ENCODE results near the gene CD164. TPM values are rescaled to one million over a fixed set of nuclear protein-coding genes. Genes with fewer than 3 reads are reported as not detected.

Gene CD164
- total and polyA plus RNA-seq, 4 donors: 131 to 300 (median 206) TPM

DNA sequence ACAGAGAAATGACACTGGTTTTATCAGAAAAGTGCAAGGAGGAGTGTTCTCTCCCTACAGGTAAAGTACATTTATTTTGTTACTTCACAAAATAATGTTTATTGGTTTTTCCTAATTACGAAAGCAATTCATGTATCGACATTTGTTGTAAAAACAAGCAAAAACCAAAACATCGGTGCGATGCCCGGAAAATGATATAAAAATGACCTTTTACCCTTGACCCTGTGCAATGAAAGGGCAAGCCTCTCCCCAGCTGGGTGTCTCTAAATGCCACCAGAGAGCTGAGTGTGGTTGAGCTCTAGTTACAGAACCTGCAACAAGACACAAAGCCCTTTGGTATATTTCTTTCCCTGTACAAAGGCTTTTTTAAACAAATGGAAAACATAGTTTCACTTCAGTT, 65.4 kb downstream of the CD164 start:
- Histone ChIP-seq H3K9ac (ENCODE audit: insufficient read depth in 1 of 2, low read length in 2 of 2) (no peak overlapping the region), H3K4me1 (ENCODE audit: control insufficient read depth in 5 of 5, insufficient read depth in 5 of 5, low read length in 5 of 5) (no peaks in the 10 kb centered on the region), H3K4me3 (no peak overlapping the region), H3K9me3 (ENCODE audit: control insufficient read depth in 4 of 4, insufficient read depth in 3 of 4, low read length in 3 of 4) (no peaks in the 10 kb centered on the region), H3K36me3 (ENCODE audit: control insufficient read depth in 4 of 4, insufficient read depth in 4 of 4, low read length in 4 of 4) (no peaks in the 10 kb centered on the region), H3K27me3 (ENCODE audit: control insufficient read depth in 3 of 3, insufficient read depth in 3 of 3, low read length in 2 of 3) (no peaks in the 10 kb centered on the region), H3K27ac (ENCODE audit: low read depth in 1 of 2, low read length in 1 of 2) (no peak overlapping the region)
- TF ChIP-seq, protein P1, sequence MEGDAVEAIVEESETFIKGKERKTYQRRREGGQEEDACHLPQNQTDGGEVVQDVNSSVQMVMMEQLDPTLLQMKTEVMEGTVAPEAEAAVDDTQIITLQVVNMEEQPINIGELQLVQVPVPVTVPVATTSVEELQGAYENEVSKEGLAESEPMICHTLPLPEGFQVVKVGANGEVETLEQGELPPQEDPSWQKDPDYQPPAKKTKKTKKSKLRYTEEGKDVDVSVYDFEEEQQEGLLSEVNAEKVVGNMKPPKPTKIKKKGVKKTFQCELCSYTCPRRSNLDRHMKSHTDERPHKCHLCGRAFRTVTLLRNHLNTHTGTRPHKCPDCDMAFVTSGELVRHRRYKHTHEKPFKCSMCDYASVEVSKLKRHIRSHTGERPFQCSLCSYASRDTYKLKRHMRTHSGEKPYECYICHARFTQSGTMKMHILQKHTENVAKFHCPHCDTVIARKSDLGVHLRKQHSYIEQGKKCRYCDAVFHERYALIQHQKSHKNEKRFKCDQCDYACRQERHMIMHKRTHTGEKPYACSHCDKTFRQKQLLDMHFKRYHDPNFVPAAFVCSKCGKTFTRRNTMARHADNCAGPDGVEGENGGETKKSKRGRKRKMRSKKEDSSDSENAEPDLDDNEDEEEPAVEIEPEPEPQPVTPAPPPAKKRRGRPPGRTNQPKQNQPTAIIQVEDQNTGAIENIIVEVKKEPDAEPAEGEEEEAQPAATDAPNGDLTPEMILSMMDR (IDR thresholded peaks at IDR 0.05; ENCODE audit: control extremely low read depth, extremely low read depth): no peak
- WGBS, 2 donors: 96 to 97% methylated on average over 5 of the region's 5 CpGs
- no peak for ATAC-seq (ENCODE audit: insufficient read depth, low FRiP score)
- DNase-seq: no peak

Other genes with a start within 250 kb of the CD164 start
- 10 to 100 TPM; 18.0 to 18.1 TPM for gene PPIL6, start 58.2 kb upstream of the CD164 start, total RNA-seq
- 1 to 10 TPM; 6.3 to 8.5 TPM for gene PPIL6, start 58.2 kb upstream of the CD164 start, polyA plus RNA-seq
- gene SMPD2, start 58.3 kb upstream of the CD164 start, total RNA-seq: 10 to 100 TPM; 18.2 to 22.8 TPM
- gene SMPD2, start 58.3 kb upstream of the CD164 start, polyA plus RNA-seq: 10 to 100 TPM; 17.4 to 21.5 TPM
- gene MICAL1, start 73.3 kb upstream of the CD164 start, total RNA-seq: 10 to 100 TPM; 29.9 to 67.7 TPM
- 10 to 100 TPM; 54.8 to 60.1 TPM for gene MICAL1, start 73.3 kb upstream of the CD164 start, polyA plus RNA-seq
- gene ZBTB24, start 100.8 kb upstream of the CD164 start, total RNA-seq: 10 to 100 TPM in 1 of 2 donors, 1 to 10 TPM in 1; 7.5 to 13.9 TPM
- gene ZBTB24, start 100.8 kb upstream of the CD164 start, polyA plus RNA-seq: 1 to 10 TPM; 2.9 to 4.4 TPM

Measured in lung (tissue), 12 donors.